Retina (tissue), 1 donor: ENCODE results near the gene AMH.
A peak's percentile ranks its signal among the peaks of the same experiment; 100 is the strongest.

Experiments
- DNase-seq: peaks from one replicate; pipeline ENCODE4 v3.0.0-alpha.2; 2016

Gene AMH

GRCh38 chr19:2288818-2289713 is 39.9 kb downstream of the AMH start:
- DNase-seq = no peak

DNA sequence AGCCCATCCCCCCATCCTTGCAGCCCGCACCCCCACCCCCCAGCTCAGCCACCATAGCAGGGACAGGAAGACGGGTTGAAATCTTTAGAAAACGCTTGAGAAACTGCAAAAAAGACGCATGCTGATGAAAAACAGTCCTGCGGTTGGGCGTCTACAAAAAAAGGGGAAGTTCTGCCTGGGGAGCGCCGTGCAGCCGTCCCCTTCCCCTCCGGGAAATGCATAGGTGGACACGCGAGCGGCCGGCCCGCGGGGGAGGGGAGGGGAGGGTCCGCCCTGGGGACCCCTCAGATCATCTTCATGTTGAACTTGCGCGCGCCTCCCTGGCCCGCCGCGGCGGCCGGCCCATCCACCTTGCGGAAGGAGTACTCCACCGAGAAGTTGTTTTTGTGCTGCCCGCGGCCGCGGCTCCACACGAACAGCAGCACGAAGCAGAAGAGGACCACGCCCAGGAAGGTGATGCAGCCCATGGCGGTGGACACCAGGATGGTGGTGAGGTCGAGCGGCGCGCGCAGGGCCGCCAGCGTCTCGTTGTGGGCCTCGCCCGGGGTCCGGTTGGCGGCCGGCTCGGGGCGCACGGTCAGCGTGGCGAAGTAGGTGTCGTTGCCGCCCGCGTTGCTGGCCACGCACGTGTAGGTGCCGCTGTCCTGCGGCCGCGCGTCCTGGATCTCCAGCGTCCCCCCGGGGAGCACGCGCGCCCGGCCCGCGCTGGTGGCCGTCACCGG is 40.8 kb downstream of the AMH start:
- DNase-seq = no peak

- DNase-seq = peak; percentile 66
Observed at GRCh38 chr19:2290441-2291184, 41.5 kb downstream of the AMH start.

GRCh38 chr19:2291185-2291751 is 42.1 kb downstream of the AMH start:
- DNase-seq = peak; percentile 88

- DNase-seq = peak; percentile 75
Observed at GRCh38 chr19:2294687-2295335, 45.7 kb downstream of the AMH start.

- DNase-seq = no peak
Observed at GRCh38 chr19:2296141-2296540, 47.0 kb downstream of the AMH start.

- no peak for DNase-seq
Observed at GRCh38 chr19:2300533-2300932, 51.4 kb downstream of the AMH start.
